Esophagus muscularis mucosa (tissue), 4 donors: Measurements from ENCODE around the gene MRPS27. TPM values are rescaled to one million over a fixed set of nuclear protein-coding genes. Genes with fewer than 3 reads are reported as not detected.
"Not testable (repeated sequence)": the region's sequence is repeated elsewhere in the genome, so short reads cannot be mapped to it uniquely, and the experiment has no call there.

ENCODE experiments used
- DNase-seq: peaks from one replicate; pipeline ENCODE4 v3.0.0-alpha.2; 2017; ENCODE audit errors: extremely low spot score
- H3K27ac ChIP-seq, 4 donors: fragments of 200-600 bp; sonication (generic); replicated peaks in 1 of 4; 1 replicate in 3 of 4; 2 replicates in 1 of 4; pipeline ENCODE4 v1.5.1; 2016 to 2019; ENCODE audit warnings: mild to moderate bottlenecking in 1 of 4
- H3K27me3 ChIP-seq, 4 donors: fragments of 200-600 bp; sonication (generic); one replicate each; pipeline versions ENCODE4 v1.5.1 to v1.6.0; 2016 to 2019
- H3K36me3 ChIP-seq, 4 donors: fragments of 200-600 bp; sonication (generic); one replicate each; pipeline ENCODE4 v1.5.1; 2016 to 2019
- H3K4me1 ChIP-seq, 4 donors: fragments of 200-600 bp; sonication (generic); one replicate each; pipeline ENCODE4 v1.5.1; 2016 to 2019
- H3K4me3 ChIP-seq, 4 donors: fragments of 200-600 bp; sonication (generic); 1 replicate in 2 of 4; 2 replicates in 2 of 4; pipeline ENCODE4 v1.5.1; 2016 to 2019; ENCODE audit warnings: mild to moderate bottlenecking in 4 of 4, moderate library complexity in 1 of 4
- H3K9me3 ChIP-seq, 4 donors: fragments of 200-600 bp; sonication (generic); 1 replicate in 3 of 4; 2 replicates in 1 of 4; pipeline ENCODE4 v1.5.1; 2016 to 2019
- EP300 ChIP-seq: sonication (generic); formaldehyde crosslinking; IDR thresholded peaks from one replicate; pipeline ENCODE4 v1.6.1; 2017; ENCODE audit warnings: antibody characterized with exemption
- POLR2A ChIP-seq: fragments of 450-650 bp; IDR thresholded peaks from one replicate; pipeline ENCODE4 v1.6.1; 2017; ENCODE audit warnings: antibody characterized with exemption, moderate library complexity, mild to moderate bottlenecking, low read depth
- POLR2AphosphoS5 ChIP-seq, 2 donors: sonication (generic); formaldehyde crosslinking; IDR thresholded peaks; one replicate each; pipeline ENCODE4 v1.6.1; 2017; ENCODE audit warnings: antibody characterized with exemption in 2 of 2
- WGBS: methylation state at CpG from one replicate; pipeline ENCODE4 v1.1.5; 2018; 5-methylcytosine and 5-hydroxymethylcytosine counted together
- intact Hi-C: fragments of 100-400 bp; cut with DNase I; formaldehyde crosslinking; loops from one replicate; pipeline ENCODE4 v1.15.1; 2023
- total RNA-seq, 4 donors: library from RNA; depleted of rRNA; stranded (reverse); fragments of >200 nt; gene quantifications; one replicate each; pipeline versions ENCODE4 v1.1.0 to v1.2.1, GENCODE V29; 2016
- TF ChIP-seq, protein P1 (sequence below), 3 experiments: fragments of 200-600 bp in 2 of 3; fragments of 450-650 bp in 1 of 3; sonication (generic) in 2 of 3; IDR thresholded peaks; one replicate each; pipeline ENCODE4 v1.5.1; 2017 to 2019; ENCODE audit warnings: antibody characterized with exemption in 3 of 3, mild to moderate bottlenecking in 2 of 3, moderate library complexity in 1 of 3

Gene MRPS27
- total RNA-seq, 4 donors from 2014 or later, result 38.6 to 53.5 (median 45.7) TPM

DNA sequence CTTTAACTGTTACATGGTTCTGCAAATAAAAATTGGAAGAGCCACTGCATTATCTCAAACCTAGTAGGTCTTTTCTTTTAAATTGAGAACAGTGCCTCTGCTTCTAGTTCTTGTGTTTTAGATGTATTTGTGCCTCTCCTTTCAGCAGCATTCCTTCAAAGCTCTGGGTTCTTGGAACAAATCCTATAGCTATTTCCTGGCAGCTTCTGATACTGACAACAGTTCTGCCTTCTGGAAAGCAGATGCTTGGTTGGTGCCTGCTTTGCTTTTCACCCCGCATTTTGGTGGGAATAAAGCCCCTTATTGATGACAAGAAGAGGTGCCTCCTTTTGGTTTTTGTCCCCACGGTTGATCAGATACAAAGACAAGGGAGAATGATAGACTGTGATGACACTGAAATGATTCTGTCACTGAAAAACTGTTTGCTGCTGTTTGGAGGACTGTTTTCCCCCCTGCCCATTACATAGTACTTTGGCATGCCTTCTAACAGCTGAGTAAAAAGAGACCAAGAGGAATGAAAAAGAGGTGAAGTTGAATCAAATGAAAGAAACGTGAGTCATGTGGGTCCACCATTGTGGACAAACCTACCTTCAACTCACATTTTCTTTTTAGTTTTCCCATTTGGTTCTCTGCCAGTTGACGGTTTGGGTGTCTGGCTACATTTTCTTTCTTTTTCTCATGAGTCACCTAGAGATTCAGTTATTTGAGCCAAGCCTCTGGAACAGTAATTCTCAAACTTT is 5.7 kb upstream of the MRPS27 start:
- DNase-seq, result no peak
- Histone ChIP-seq H3K4me3 (no peak overlapping the region), H3K36me3 (peaks cover 10 to 67% (median 31%) of the 10 kb centered on the region in 4 donors), H3K9me3 (no peaks in the 10 kb centered on the region), H3K27ac (no peak overlapping the region), H3K4me1 (peaks cover 7 to 15% (median 8%) of the 10 kb centered on the region in 4 donors), H3K27me3 (no peaks in the 10 kb centered on the region)
- intact Hi-C loops, result no loop called here
- TF ChIP-seq EP300 (no peak), POLR2AphosphoS5 (IDR thresholded peaks at IDR 0.05) (no peak), POLR2A (no peak)
- TF ChIP-seq, protein P1, sequence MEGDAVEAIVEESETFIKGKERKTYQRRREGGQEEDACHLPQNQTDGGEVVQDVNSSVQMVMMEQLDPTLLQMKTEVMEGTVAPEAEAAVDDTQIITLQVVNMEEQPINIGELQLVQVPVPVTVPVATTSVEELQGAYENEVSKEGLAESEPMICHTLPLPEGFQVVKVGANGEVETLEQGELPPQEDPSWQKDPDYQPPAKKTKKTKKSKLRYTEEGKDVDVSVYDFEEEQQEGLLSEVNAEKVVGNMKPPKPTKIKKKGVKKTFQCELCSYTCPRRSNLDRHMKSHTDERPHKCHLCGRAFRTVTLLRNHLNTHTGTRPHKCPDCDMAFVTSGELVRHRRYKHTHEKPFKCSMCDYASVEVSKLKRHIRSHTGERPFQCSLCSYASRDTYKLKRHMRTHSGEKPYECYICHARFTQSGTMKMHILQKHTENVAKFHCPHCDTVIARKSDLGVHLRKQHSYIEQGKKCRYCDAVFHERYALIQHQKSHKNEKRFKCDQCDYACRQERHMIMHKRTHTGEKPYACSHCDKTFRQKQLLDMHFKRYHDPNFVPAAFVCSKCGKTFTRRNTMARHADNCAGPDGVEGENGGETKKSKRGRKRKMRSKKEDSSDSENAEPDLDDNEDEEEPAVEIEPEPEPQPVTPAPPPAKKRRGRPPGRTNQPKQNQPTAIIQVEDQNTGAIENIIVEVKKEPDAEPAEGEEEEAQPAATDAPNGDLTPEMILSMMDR (IDR thresholded peaks at IDR 0.05), result no peak
- 63% methylated on average over 4 of the region's 4 CpGs for WGBS

DNA sequence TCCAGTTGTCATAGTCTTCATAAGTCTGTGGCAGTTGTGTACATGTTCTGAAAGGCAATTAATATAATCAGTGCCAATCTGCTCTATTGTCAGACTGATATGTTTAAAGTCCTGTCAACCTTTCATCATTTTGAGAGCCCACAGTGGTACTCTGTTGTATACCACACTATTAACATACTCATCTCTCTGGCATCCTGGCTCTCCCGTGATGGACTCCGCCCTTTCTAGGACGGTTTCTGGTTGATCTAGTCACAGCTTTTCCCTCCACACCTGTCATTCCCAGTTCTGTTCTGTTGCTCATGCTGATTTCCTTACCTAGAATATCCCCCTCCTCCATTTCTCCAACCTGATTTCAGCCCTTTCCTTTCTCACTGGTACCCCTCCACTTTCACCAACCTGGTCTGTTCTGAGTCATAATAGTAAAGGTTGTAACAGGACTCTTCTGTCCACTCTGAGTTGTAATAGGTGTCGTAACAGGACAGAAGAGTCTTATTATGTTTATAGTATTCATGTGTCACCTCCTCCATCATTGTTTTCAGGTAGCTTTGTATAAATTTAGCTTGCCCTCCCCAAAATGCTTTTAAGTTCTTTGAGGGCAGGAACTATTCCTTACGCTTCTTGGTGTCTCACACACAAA is 4.3 kb upstream of the MRPS27 start:
- H3K9me3 ChIP-seq, result no peaks in the 10 kb centered on the region
- WGBS, result 90% methylated on average over 5 of the region's 5 CpGs
- H3K36me3 ChIP-seq, result peaks cover 10 to 53% (median 24%) of the 10 kb centered on the region in 4 donors
- H3K27me3 ChIP-seq, result no peaks in the 10 kb centered on the region
- DNase-seq, result no peak
- H3K27ac ChIP-seq, result no peak overlapping the region
- TF ChIP-seq EP300 (no peak), POLR2A (no peak), POLR2AphosphoS5 (IDR thresholded peaks at IDR 0.05) (no peak)
- TF ChIP-seq, protein P1 (IDR thresholded peaks at IDR 0.05), result no peak
- no peak overlapping the region for H3K4me3 ChIP-seq
- intact Hi-C loops, result no loop called here
- H3K4me1 ChIP-seq, result peaks cover 8 to 21% (median 15%) of the 10 kb centered on the region in 4 donors

DNA sequence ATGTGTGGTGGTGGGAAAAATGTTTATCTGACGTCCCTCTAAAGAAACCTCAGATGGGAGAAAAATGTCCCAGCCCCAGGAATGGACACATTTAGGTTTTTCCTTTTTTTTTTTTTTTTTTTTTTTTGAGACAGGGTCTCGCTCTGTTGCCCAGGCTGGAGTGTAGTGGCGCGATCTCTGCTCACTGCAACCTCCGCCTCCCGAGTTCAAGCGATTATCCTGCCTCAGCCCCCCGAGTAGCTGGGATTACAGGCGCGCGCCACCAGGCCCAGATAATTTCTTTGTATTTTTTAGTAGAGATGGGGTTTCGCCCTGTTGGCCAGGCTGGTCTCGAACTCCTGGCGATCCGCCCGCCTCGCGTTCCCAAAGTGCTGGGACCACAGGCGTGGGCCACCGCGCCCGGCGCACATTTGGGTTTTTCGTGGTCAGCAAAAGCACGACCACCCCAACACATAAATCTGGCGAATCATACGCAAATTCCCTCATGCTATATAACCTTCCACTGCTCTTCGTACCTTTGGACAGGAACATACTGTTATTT is 535 bp downstream of the MRPS27 start:
- peaks cover 10 to 47% (median 37%) of the 10 kb centered on the region in 4 donors for H3K4me1 ChIP-seq
- peak overlapping the region; percentile 77 to 85 (median 80) for H3K27ac ChIP-seq
- H3K27me3 ChIP-seq, DNase-seq, intact Hi-C loops, H3K9me3 ChIP-seq: not testable (repeated sequence)
- 7% methylated on average over 27 of the region's 28 CpGs for WGBS
- H3K4me3 ChIP-seq, result peak overlapping the region; percentile 74 to 90 (median 79)
- peaks cover 0 to 34% (median 18%) of the 10 kb centered on the region in 4 donors for H3K36me3 ChIP-seq

DNA sequence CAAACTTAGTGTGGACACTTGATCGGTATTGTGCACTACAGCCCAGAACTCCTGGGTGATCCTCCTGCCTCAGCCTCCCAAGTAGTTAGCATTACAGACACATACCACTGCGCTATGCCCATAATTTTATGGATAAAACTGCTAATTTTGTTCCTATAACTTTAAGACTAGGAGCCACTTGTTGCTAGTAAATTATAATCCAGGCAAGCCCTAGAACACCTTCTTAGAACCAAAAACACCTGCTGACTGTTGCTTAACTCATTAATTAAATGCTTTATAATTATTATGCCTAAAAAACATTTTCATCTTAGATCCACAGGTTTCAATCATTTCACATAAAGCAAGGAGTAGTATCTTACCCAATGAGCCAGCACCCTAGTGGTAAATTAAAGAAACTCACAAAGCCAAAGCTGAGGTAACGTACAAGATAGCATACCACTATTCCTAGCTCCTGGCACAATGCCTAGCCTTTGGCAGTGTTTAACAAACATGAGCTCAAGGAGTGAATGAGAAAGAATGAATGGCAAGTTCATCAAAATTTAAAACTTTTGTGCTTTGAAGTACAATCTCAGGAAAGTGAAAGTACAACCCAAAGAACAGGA is 5.4 kb downstream of the MRPS27 start:
- no peak for TF ChIP-seq POLR2AphosphoS5 (IDR thresholded peaks at IDR 0.05)
- TF ChIP-seq, protein P1 (IDR thresholded peaks at IDR 0.05), result peak in 1 of 3 experiments; percentile 23
- Histone ChIP-seq H3K4me3 (no peak overlapping the region), H3K27me3 (no peaks in the 10 kb centered on the region), H3K4me1 (peaks cover 5 to 37% (median 31%) of the 10 kb centered on the region in 4 donors), H3K36me3 (peaks cover 11 to 49% (median 37%) of the 10 kb centered on the region in 4 donors), H3K9me3 (no peaks in the 10 kb centered on the region), H3K27ac (peak overlapping the region in 1 of 4 donors; percentile 11)
- WGBS, result 79% methylated on average over 3 of the region's 3 CpGs
- no peak for DNase-seq
- intact Hi-C loops, result no loop called here

DNA sequence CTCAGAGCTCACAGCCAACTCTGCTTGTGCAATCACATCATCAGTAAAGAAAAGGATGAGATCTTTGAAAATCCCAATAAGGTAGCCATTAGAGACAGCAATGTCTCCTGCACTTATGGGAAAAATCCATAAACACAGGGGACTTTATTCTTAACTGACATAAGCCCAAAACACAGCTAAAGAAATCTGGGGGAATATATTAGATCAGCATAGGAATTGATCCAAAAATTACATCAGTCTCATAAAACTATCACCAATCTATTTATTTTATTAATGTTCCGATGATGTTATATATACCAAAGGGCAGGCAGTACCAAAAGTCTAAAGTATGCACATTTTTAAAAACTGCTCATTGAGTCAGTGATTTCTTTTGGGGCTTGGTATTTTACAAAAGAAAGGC is 6.9 kb downstream of the MRPS27 start:
- intact Hi-C loops, result no loop called here
- peaks cover 11 to 57% (median 40%) of the 10 kb centered on the region in 4 donors for H3K36me3 ChIP-seq
- 72% methylated on average over 1 of the region's 1 CpG for WGBS
- DNase-seq, result no peak
- no peaks in the 10 kb centered on the region for H3K9me3 ChIP-seq
- H3K4me3 ChIP-seq, result no peak overlapping the region
- TF ChIP-seq EP300, result no peak
- TF ChIP-seq POLR2A, result no peak
- TF ChIP-seq POLR2AphosphoS5 (IDR thresholded peaks at IDR 0.05), result no peak
- TF ChIP-seq, protein P1 (IDR thresholded peaks at IDR 0.05), result no peak
- H3K27me3 ChIP-seq, result no peaks in the 10 kb centered on the region
- no peak overlapping the region for H3K27ac ChIP-seq
- peaks cover 3 to 25% (median 19%) of the 10 kb centered on the region in 4 donors for H3K4me1 ChIP-seq
